Measurements from ENCODE around the gene PROCR.
"Not testable (repeated sequence)": the region's sequence is repeated elsewhere in the genome, so short reads cannot be mapped to it uniquely, and the experiment has no call there.

Gene PROCR

GRCh38 chr20:35165221-35166185, 6.4 kb upstream of the PROCR start:
- Histone ChIP-seq H3K9me3 (ENCODE audit: control insufficient read depth, insufficient read depth, low read length) (no peaks in the 10 kb centered on the region), H3K4me3 (ENCODE audit: low read depth, low read length) (no peak overlapping the region), H3K9ac (ENCODE audit: low read depth, low read length) (no peak overlapping the region), H3K36me3 (ENCODE audit: control insufficient read depth, insufficient read depth, low read length) (no peaks in the 10 kb centered on the region), H3K27me3 (ENCODE audit: control insufficient read depth, insufficient read depth, low read length) (no peaks in the 10 kb centered on the region), H3K4me1 (ENCODE audit: control insufficient read depth, insufficient read depth, low read length) (peaks cover 7% of the 10 kb centered on the region), H3K27ac (ENCODE audit: low read depth, low read length) (peak overlapping the region; percentile 76)

GRCh38 chr20:35166242-35166830, 5.5 kb upstream of the PROCR start:
- H3K4me3 ChIP-seq (ENCODE audit: low read depth, low read length), result no peak overlapping the region
- no peaks in the 10 kb centered on the region for H3K9me3 ChIP-seq (ENCODE audit: control insufficient read depth, insufficient read depth, low read length)
- peak overlapping the region; percentile 76 for H3K27ac ChIP-seq (ENCODE audit: low read depth, low read length)
- no peaks in the 10 kb centered on the region for H3K27me3 ChIP-seq (ENCODE audit: control insufficient read depth, insufficient read depth, low read length)
- peaks cover 11% of the 10 kb centered on the region for H3K4me1 ChIP-seq (ENCODE audit: control insufficient read depth, insufficient read depth, low read length)
- no peaks in the 10 kb centered on the region for H3K36me3 ChIP-seq (ENCODE audit: control insufficient read depth, insufficient read depth, low read length)
- no peak overlapping the region for H3K9ac ChIP-seq (ENCODE audit: low read depth, low read length)

- Histone ChIP-seq H3K9ac (ENCODE audit: low read depth, low read length) (no peak overlapping the region), H3K27ac (ENCODE audit: low read depth, low read length) (no peak overlapping the region), H3K4me1 (ENCODE audit: control insufficient read depth, insufficient read depth, low read length) (peaks cover 21% of the 10 kb centered on the region), H3K4me3 (ENCODE audit: low read depth, low read length) (no peak overlapping the region), H3K27me3 (ENCODE audit: control insufficient read depth, insufficient read depth, low read length) (no peaks in the 10 kb centered on the region), H3K36me3 (ENCODE audit: control insufficient read depth, insufficient read depth, low read length) (no peaks in the 10 kb centered on the region), H3K9me3 (ENCODE audit: control insufficient read depth, insufficient read depth, low read length) (no peaks in the 10 kb centered on the region)
These were observed 4.1 kb upstream of the PROCR start for GRCh38 chr20:35167787-35168186.

- not testable (repeated sequence) for H3K27ac ChIP-seq (ENCODE audit: low read depth, low read length); H3K9ac ChIP-seq (ENCODE audit: low read depth, low read length); H3K9me3 ChIP-seq (ENCODE audit: control insufficient read depth, insufficient read depth, low read length); H3K27me3 ChIP-seq (ENCODE audit: control insufficient read depth, insufficient read depth, low read length); H3K36me3 ChIP-seq (ENCODE audit: control insufficient read depth, insufficient read depth, low read length); H3K4me3 ChIP-seq (ENCODE audit: low read depth, low read length)
- peaks cover 21% of the 10 kb centered on the region for H3K4me1 ChIP-seq (ENCODE audit: control insufficient read depth, insufficient read depth, low read length)
These were observed 3.0 kb upstream of the PROCR start for GRCh38 chr20:35168701-35169409.

- Histone ChIP-seq H3K9me3 (ENCODE audit: control insufficient read depth, insufficient read depth, low read length) (no peaks in the 10 kb centered on the region), H3K4me1 (ENCODE audit: control insufficient read depth, insufficient read depth, low read length) (peaks cover 22% of the 10 kb centered on the region), H3K36me3 (ENCODE audit: control insufficient read depth, insufficient read depth, low read length) (peaks cover 4% of the 10 kb centered on the region; the same call in 1 of the 2 replicates), H3K4me3 (ENCODE audit: low read depth, low read length) (peak overlapping the region; percentile 61), H3K9ac (ENCODE audit: low read depth, low read length) (no peak overlapping the region), H3K27me3 (ENCODE audit: control insufficient read depth, insufficient read depth, low read length) (no peaks in the 10 kb centered on the region; the same call in 1 of the 2 replicates), H3K27ac (ENCODE audit: low read depth, low read length) (no peak overlapping the region)
These were observed 477 bp upstream of the PROCR start for GRCh38 chr20:35171438-35171752.

GRCh38 chr20:35172434-35172806, 548 bp downstream of the PROCR start:
- H3K27ac ChIP-seq (ENCODE audit: low read depth, low read length), result no peak overlapping the region
- peak overlapping the region; percentile 61 for H3K4me3 ChIP-seq (ENCODE audit: low read depth, low read length)
- peaks cover 12% of the 10 kb centered on the region; the same call in 1 of the 2 replicates for H3K36me3 ChIP-seq (ENCODE audit: control insufficient read depth, insufficient read depth, low read length)
- H3K9ac ChIP-seq (ENCODE audit: low read depth, low read length), result no peak overlapping the region
- no peaks in the 10 kb centered on the region; the same call in 1 of the 2 replicates for H3K27me3 ChIP-seq (ENCODE audit: control insufficient read depth, insufficient read depth, low read length)
- peaks cover 19% of the 10 kb centered on the region for H3K4me1 ChIP-seq (ENCODE audit: control insufficient read depth, insufficient read depth, low read length)
- no peaks in the 10 kb centered on the region for H3K9me3 ChIP-seq (ENCODE audit: control insufficient read depth, insufficient read depth, low read length)

- no peaks in the 10 kb centered on the region; the same call in 1 of the 2 replicates for H3K27me3 ChIP-seq (ENCODE audit: control insufficient read depth, insufficient read depth, low read length)
- no peak overlapping the region for H3K9ac ChIP-seq (ENCODE audit: low read depth, low read length)
- no peak overlapping the region for H3K4me3 ChIP-seq (ENCODE audit: low read depth, low read length)
- H3K4me1 ChIP-seq (ENCODE audit: control insufficient read depth, insufficient read depth, low read length), result peaks cover 19% of the 10 kb centered on the region
- no peaks in the 10 kb centered on the region for H3K9me3 ChIP-seq (ENCODE audit: control insufficient read depth, insufficient read depth, low read length)
- peaks cover 18% of the 10 kb centered on the region for H3K36me3 ChIP-seq (ENCODE audit: control insufficient read depth, insufficient read depth, low read length)
- no peak overlapping the region for H3K27ac ChIP-seq (ENCODE audit: low read depth, low read length)
These were observed 1.8 kb downstream of the PROCR start for GRCh38 chr20:35173576-35174192.

GRCh38 chr20:35174458-35175216, 2.8 kb downstream of the PROCR start:
- H3K27me3 ChIP-seq (ENCODE audit: control insufficient read depth, insufficient read depth, low read length), result no peaks in the 10 kb centered on the region; the same call in 1 of the 2 replicates
- peaks cover 19% of the 10 kb centered on the region for H3K4me1 ChIP-seq (ENCODE audit: control insufficient read depth, insufficient read depth, low read length)
- peaks cover 18% of the 10 kb centered on the region for H3K36me3 ChIP-seq (ENCODE audit: control insufficient read depth, insufficient read depth, low read length)
- no peak overlapping the region for H3K27ac ChIP-seq (ENCODE audit: low read depth, low read length)
- no peaks in the 10 kb centered on the region for H3K9me3 ChIP-seq (ENCODE audit: control insufficient read depth, insufficient read depth, low read length)
- H3K4me3 ChIP-seq (ENCODE audit: low read depth, low read length), result no peak overlapping the region
- no peak overlapping the region for H3K9ac ChIP-seq (ENCODE audit: low read depth, low read length)

GRCh38 chr20:35176132-35176531, 4.3 kb downstream of the PROCR start:
- Histone ChIP-seq H3K4me1 (ENCODE audit: control insufficient read depth, insufficient read depth, low read length) (peaks cover 17% of the 10 kb centered on the region), H3K27ac (ENCODE audit: low read depth, low read length) (no peak overlapping the region), H3K9me3 (ENCODE audit: control insufficient read depth, insufficient read depth, low read length) (no peaks in the 10 kb centered on the region), H3K9ac (ENCODE audit: low read depth, low read length) (no peak overlapping the region), H3K4me3 (ENCODE audit: low read depth, low read length) (no peak overlapping the region), H3K36me3 (ENCODE audit: control insufficient read depth, insufficient read depth, low read length) (peaks cover 18% of the 10 kb centered on the region), H3K27me3 (ENCODE audit: control insufficient read depth, insufficient read depth, low read length) (no peaks in the 10 kb centered on the region; the same call in 1 of the 2 replicates)

All from HUES48 (cell line).